HG03439 (cell line): ENCODE measurements around the gene CDK5R2.

Source experiments
- ATAC-seq: cut with Tn5 transposase; IDR thresholded peaks from one replicate; pipeline ENCODE4 v1.9.1; 2021; ENCODE audit warnings: mild to moderate bottlenecking, moderate library complexity; ENCODE audit not compliant: unreplicated experiment

CDK5R2 gene

DNA sequence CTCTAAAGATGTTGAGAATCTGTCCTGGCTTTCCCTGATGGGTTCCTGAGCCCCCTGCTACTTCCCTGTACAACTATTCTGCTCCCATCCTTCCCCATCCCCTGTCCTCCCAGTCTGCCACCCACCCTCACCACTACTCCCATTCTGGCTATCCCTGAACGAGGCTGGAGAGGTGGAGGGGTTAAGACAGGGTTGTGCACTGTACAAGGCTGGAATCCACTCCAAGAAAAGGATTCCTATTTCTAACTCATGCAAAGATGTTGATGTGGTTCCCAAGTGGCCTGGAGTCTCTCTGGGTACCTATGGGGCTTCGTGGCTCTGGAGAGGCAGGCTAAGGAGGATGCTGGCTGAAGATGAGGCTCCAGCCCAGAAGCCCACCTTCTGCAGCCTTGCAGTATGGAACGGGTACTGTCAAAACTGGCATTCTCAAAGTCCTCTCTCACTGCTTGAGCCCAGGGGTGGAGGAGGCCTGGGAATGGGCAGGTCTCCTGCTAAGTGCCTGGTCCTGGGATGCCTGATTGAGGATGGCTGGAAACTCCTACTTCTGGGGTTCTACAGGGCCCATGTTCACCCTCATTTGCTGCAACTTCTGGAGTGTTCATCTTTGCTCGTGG, 26.8 kb downstream of the CDK5R2 start:
- ATAC-seq: no peak

DNA sequence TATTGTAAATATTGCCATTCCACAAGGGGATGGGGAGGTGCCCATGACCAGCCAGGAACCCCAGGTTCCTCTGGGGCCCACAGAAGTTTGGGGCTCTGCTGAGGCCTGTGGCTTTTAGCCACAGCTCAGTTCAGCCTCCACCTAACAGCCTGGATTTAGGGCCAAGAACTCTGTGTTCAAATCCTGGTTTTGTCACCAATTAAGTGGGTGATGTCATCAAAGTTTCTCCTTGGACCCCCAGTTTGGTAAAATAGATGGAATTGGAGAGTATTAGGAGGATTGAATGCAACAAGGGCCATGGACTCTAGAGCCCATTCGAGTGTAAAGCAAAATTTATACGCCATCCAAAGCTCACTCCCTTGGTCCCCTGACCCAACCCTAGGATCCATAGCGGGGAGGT, 28.7 kb downstream of the CDK5R2 start:
- ATAC-seq: no peak

DNA sequence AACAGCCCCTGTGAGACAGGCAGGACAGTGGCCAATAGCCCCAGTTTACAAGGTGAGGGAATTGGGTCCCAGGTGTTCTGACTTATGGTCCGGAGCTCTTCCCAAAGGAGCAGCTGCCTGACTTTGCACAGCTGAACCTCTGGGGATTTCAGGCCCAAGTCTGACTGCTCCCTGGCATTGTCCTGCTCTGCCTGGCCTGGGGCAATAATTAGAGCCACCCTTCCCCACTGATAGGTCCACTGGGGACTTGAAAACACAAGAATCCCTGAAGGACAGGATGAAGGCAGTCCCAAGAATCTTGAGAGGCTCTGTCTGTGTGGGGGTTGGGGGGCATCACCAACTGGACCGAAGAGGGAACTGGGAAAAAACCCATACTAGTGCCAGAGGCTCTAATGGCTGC, 29.2 kb downstream of the CDK5R2 start:
- ATAC-seq: no peak

DNA sequence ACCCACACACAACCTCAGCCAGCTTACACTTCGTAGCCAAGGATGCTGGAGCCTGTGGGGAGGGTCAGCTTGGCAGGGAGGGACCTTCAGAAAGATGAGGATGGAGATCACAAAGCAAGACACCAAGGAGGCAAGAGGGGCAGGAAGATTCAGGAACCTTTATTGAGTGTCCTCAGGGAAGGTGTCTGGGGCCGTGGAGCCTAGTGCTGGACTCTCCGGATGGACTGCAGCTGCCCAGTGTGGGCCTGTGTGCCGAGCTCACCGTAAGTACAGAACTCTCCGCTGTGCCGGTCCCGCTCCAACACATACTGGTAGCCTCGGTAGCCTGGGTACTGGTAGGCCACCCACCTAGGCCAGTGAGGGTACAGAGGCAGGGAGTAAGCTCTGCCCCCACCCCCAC, 30.6 kb downstream of the CDK5R2 start:
- ATAC-seq: no peak

DNA sequence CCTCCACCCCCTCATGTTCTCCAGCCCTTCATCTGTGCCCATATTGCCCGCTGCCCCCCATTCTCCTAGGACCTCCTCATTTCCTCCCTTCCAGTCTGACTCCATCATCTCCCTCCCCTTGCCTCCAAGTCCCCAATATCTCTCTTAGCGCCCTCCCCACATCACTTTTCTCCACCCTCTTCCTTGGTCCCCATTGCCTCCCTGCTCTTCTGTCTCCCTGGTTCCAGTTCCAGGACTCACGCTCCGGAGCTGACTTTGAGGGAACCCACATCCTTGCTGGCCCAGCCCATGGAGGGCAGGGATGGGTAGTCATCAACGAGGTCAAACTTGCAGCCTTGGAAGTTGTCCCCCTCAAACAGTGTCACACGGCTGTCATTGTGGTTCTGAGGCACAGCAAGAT, 31.1 kb downstream of the CDK5R2 start:
- no peak for ATAC-seq

DNA sequence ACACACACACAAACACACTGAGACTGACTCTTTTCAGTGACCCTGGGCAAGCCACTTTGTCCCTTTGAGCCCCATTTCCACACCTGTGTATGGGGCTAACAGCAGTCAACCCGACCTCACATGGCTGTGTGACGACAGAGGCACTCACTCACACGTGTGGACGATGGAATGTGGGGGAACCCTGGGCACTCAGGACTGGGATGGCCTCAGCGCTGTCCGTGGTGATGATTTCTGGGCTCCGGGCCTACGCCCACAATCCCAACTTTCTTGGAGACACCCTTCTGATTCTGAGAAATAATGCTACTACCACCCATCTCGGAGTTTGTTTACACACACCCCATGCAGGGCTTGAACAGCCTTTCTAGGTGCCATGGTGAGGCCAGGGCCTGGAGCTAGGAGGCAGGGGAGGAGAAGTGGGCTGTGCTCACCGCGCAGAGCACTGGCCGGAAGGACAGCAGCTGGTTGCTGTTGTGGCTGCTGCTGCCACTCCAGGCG, 32.3 kb downstream of the CDK5R2 start:
- no peak for ATAC-seq

DNA sequence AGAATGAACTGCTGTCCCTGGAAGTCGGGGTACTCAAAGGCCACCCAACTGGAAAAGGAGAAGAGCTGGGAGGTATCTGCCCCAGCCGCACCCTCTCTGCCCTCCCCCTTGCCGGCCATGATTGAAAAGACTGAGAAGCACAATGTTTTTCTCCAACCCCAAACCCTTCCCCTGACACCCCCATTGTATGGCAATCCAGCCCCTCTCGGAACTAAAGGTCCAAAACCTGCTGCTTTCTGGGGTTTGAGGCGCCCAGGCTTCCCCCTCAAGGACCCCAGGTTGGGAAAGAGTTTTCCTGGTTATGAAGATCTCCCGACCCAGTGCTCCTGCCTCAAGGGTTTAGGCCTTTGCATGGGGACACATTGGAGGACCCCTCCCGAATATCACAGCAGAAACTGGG, 32.7 kb downstream of the CDK5R2 start:
- no peak for ATAC-seq

DNA sequence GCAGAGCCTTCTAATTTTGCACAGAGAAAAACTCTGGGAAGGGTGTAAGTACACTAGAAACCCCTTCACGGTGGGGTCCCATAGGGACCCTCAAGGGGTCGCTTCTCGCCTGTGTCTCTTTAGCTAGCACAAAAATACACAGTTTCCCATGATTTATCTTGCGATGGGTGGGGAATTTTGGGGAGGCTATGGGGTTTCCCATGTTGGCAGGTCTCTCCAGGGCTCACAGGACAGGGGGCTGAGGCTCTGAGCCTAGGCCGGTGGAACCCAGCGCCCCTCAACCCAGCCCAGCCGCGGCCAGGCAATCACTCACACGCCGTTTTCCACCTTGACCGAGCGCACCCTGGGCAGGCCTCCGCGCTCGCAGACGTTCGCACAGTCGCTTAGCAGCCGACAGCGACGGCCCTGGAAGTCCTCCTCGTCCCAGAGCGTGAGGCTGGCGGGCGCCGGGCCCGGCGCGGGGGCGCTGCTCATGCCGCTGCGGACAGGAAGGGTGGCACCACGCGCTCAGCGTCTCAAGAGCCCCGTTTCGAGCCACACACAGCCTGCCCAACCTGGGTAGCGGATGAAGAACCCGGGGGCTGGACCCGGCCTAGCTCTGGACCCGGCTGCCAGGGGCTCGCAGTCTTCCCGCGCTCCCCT, 33.4 kb downstream of the CDK5R2 start:
- no peak for ATAC-seq

DNA sequence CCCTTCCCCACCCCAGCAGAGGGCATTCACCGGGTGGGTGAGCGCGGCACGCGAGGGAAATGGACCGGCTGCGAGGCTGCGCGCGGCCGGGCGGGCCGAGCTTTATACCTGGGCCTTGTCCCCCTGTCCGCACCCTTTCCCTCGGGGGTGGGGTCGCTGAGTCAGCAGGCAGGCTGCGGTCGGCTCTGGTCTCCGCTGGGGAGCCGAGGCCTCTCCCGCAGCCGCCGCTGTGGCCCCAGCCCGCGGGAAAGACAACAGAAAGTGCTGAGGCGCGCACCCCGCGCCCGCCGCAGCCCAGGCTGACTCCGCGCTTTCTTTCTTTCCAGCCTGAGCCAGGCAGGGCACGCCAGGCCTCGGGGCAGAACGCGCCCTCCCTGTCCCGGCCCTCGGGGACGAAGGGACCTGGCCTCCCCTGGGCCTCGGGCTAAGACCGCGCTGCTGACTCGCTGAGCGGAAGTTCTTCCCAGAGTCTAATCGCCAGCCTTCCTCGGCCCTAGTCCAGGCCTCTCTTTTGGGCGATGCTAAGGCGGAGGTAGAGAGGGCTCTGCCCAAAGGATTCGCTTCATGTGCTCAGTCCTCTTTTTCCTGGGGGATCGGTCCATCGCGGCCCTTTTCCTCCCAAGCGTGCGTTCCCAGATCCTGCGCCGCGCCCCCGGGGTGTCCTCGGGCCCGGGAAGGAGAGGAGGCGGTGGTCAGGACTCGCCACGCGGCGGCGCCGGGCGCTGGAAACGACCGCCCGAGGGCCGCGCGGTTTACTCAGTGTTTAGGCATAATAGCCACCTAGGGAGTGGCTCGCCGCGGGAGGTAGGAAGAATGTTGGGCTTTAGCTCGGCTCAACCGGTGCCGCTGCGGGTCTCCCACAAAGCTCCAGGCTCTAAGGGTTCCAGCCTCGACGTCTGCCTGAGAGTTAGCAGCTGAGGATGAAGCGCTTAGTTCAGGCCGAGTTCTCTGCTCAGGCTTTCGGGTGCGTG, 34.2 kb downstream of the CDK5R2 start, which contains the start of gene CRYBA2:
Gene CRYBA2, minus strand, starts transcription at position 78 of the 971 bp plus-strand sequence. CDS start 246 bp downstream, outside the sequence.
- no peak for ATAC-seq

DNA sequence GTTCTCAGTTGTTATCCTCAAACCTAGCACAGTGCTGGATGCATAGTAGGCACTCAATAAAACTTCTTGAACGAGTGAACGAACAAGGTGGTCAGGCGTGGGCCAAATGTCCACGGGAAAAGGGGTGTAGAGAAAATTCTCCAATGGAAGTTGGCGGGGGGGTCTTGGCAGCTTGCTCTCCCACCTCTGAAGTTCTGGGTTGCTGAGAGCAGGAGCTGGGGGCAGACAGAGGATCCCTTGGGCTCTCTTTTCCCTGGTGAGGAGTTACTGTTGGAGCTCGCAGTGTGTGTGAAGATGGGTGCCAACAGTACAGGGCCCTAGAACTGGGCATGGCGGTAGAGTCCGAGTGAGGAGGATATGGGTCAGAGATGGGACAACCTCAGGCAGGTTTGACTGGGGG, 36.1 kb downstream of the CDK5R2 start:
- ATAC-seq: no peak

DNA sequence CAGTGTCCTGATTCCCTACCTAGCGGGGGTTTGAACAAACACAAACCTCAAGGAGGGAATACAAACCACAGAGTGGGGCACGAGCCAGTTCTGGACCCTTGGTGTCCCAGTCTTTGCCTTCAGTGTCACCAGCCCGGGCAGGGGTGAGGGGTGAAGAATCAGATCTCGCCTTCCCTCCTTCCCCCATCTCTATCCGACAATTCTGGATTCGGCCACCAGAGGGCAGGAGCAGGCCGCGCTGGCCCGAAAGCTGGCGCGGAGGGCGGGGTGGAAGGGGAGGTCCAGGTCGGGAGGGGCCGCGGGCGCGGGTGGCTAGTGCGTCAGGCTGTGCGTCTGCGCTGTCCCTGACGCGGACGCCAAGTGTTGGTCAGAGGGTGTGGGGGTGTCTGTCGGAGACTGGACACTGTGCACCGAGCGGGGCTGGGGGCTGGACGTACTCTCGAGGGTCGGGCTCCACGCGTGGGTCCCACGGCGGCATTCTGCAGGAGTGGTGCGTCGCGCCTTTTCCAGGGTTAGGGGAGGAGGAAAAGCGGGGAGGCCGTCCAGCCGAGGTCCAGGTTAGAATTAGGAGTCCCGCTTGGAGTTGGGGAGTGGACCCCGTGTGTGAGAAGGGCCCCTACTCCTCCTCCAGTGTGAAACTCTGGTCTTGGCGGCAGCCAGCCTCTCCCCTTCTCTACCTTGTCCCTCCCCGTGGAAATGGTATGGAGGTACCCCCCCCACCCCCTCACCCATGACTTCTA, 36.7 kb downstream of the CDK5R2 start:
- ATAC-seq: no peak

DNA sequence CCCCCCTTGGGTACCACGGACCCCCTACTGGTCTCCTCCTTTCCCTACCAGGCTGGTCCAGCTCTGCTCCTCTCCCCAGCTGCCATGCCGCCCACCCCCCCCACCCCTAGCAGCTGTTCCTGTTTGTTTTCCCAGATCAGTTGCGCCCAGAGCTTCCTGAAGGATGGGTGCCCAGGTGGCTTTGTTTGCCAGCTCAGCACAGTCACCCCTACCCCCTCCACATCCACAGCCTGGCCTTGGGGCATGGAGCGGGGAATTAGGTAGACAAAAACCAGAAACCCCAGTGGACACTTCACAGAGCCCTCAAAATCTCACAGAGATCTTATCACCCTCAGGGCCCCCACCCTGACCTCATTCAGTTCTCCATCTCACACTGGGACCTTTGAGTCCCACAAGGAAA, 37.5 kb downstream of the CDK5R2 start:
- no peak for ATAC-seq

DNA sequence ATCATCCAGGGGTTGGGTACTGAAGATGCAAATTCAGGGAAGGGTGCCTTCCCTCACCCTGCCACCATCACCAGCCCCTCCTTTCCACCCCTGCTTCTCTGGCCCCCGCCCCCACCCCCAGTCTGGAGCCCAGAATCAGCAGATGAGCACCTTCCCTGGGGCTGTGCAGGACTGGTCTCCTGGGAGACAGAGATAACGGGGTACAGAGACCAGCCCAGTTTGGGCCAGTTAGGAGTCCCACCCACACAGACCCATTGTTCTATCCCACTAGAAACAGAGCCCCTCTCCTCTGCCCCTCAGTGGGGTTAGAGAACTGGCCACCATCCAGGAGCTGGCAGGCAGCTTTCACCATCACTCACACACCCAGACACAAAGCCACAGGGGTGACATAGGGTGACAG, 38.3 kb downstream of the CDK5R2 start:
- ATAC-seq: no peak

DNA sequence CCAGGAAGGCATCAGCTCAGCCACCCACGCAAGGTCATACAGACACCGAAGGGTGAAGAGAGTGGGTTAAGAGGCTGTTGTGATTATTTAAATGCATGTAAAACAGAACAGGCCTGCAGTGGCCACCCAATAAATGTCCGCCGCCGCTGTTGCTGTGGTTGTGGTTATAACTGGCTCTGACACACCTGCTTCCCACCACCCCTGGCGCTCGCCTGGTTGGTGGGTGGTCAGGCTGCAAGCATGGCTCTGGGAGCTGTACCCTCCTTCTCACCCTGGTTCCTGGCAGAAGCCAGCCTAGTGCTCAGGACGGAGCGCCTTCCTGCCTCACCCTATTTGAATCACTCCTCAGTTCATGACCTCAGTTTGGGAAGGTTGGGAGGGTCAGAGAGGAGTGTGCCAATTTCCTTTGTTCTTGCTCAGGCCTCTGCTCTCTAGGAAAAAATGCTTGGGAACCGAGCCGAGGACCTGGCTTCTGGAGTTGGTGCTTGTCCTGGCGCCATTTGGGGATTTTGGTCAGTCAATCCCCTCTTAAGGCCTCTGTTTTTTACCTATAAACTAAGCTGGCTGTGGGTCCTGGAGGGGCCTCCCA, 39.0 kb downstream of the CDK5R2 start:
- no peak for ATAC-seq

DNA sequence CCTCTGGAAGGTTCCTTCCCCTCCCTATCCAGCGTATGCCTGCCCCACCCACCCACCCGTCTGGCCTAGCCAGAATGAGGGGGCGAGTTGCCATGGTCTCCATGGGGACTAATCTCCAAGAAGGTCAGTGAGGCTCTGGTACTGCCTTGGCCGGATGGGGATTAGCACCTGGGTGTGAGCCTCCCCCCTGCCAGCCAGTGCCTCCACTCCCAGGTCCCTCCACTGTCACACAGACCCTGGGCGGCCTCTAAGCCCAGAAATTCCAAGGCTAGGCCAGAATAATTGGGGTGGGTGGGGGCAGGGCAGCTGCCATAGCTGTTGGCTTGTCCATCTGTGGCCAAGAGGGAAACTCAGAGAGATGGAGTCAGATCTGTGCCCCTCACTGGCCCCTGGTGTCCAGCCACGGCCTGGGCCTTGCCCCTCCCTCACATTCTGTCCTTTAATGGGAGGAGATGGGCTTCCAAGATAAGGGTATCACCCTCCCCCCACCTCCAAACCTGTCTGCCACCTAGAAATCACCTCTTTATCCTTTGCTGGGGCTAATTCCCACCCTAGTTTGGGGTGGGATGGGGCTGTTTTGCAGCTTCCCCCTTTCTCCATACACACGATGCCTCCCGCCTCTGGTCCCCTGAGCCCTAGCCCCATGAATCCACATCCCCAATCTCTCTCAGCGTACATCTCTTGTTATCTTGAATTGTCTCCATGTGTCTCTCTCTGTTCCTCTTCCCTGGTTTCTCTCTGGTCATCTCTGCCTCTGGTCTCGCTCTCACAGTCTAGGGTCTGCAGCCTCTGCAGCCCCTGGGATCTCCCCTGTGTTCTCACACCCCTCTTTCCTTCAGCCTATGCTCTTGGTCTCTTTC, 39.8 kb downstream of the CDK5R2 start:
- no peak for ATAC-seq

DNA sequence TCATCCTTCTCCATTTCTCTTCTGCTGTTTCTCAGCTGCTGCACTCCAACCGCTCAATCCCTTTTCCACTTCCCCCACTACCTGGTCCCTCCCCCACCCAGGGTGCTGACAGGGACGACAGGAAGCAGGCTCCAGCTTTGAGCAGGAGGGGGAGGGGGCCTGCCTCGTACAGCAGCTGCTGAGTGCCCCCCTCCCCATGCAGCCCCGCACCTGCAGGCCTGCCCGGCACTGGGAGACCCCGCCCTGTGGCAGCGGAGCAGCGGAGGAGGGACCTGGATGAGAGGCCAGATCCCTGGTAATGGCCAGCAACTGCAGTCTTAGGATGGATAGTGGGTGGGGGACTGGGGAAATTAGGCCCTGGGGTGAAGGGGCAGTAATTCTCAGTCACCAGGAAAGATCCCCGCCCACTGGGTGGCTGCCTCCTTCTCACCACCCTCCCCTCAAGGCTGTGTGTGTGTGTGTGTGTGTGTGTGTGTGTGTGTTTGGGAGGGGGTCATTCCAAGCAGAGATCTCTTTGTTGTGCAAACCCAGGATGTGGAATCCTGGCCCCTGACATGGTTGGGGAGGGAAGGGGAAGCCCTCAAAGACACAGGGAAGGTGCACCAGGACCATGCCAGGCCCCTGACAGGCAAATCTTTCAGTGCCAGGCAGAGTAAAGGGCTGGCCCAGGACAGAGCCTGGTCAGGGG, 40.6 kb downstream of the CDK5R2 start:
- no peak for ATAC-seq

DNA sequence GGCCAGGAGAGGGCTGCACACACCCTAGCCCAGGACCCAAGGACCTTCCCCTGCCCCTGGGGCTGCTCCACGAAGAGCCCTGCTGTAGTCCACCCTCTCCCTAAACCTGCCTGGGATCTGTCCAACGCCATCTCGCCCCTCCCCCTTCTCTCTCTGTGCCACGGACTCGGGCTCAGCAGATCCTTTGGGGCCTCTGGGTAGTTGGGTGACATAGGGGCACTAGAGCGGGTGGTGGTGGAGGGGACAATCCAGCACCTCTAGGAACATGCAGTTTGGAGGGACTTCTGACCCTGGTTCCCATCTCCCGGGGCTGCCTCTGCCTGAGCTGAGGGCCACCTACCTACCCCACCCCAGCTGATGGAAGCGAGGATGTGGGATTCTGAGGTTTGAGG, 41.1 kb downstream of the CDK5R2 start:
- no peak for ATAC-seq

DNA sequence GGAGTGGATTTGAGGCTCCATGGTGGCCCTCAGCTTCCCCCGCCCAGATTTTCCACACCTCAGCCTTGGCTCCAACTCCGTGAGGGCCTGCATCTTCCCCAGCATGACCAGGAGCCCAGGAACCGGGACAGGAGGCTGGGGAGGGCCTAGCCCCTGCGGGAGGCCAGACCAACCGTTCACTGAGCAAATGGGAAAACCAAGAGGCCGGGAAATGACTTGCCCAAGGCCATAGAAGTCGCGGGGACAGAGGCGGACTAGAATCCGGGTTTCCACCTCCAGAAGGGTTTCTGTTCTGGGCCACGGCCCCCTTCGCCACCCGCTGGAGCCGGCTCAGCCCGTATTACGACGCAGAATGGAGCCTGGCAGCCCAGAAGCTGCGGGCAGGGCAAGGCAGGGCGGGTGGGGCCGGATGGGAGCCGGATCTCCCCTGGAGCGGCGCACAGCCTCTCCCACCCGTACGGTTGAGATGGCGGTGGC, 41.7 kb downstream of the CDK5R2 start:
- ATAC-seq: no peak
